ENCODE results near the gene KDM6A.

GRCh38 chrX:44946771-44947170 is 73.8 kb downstream of the KDM6A start:
- TF ChIP-seq USF1 (IDR thresholded peaks at IDR 0.05) (no peak), MAX (IDR thresholded peaks at IDR 0.05) (no peak), RAD21 (IDR thresholded peaks at IDR 0.05; ENCODE audit: low read depth) (no peak), YY1 (IDR thresholded peaks at IDR 0.05; ENCODE audit: low read depth) (no peak), EP300 (IDR thresholded peaks at IDR 0.05; ENCODE audit: borderline replicate concordance) (no peak)
